ENCODE measurements around the gene GIMAP6.
"Not testable (repeated sequence)": the region's sequence is repeated elsewhere in the genome, so short reads cannot be mapped to it uniquely, and the experiment has no call there.

DNA sequence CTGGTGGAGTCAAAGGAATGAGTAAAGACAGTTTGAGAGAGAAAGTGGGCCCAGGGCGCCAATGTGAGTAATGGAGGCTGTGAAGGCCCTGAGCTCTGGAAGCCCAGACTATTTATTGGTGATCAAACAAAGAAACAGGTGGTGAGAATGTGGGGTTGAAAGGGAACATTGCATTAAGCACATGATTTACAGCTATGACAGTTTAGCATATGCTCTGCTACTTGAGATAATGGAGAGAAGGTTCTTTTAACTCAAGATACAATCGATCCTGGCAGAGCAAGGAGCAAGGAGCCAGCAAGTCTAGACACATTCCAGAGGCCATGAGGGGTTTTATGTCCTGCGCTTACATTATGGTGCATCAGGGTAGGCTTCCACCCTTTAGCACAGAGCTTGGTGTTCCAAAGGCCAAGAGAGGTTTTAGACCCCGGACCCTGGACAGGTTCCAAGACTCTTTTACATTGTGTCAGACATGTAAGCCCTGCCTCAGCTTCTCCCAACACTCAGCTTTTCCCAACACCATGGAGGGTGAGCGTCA lies 16.9 kb downstream of the GIMAP6 start:
- not testable (repeated sequence) for TF ChIP-seq SIRT6 (IDR thresholded peaks at IDR 0.05; ENCODE audit: low read length); CBX8 (IDR thresholded peaks at IDR 0.05; ENCODE audit: borderline replicate concordance, low read depth, low read length)

All from H1 (cell line).